Adrenal gland (tissue), 12 donors: ENCODE results near the gene CNNM2. TPM values are rescaled to one million over a fixed set of nuclear protein-coding genes. Genes with fewer than 3 reads are reported as not detected.

Experiments used
- DNase-seq, 7 donors: peaks; one replicate each; pipeline ENCODE4 v3.0.0-alpha.2; 2019 to 2020
- H3K27ac ChIP-seq, 5 donors: fragments of 200-600 bp; sonication (generic) in 4 of 5; 1 replicate in 3 of 5; 2 replicates in 2 of 5; pipeline versions ENCODE4 v1.5.1 to v1.8.0; 2016 to 2020; ENCODE audit warnings: mild to moderate bottlenecking in 1 of 5
- H3K27me3 ChIP-seq: fragments of 200-600 bp; 2 replicates; pipeline ENCODE4 v1.8.0; 2021
- H3K36me3 ChIP-seq, 2 donors: fragments of 200-600 bp; replicated peaks in 1 of 2; 1 replicate in 1 of 2; 2 replicates in 1 of 2; pipeline versions ENCODE4 v1.5.1 to v1.8.0; 2018 to 2022
- H3K4me1 ChIP-seq, 2 donors: fragments of 200-600 bp; replicated peaks in 1 of 2; 1 replicate in 1 of 2; 2 replicates in 1 of 2; pipeline versions ENCODE4 v1.5.1 to v1.8.0; 2018 to 2021
- H3K4me3 ChIP-seq, 4 donors: fragments of 200-600 bp; sonication (generic) in 3 of 4; one replicate each; pipeline ENCODE4 v1.5.1; 2016 to 2018
- H3K9me3 ChIP-seq, 3 donors: fragments of 200-600 bp; sonication (generic) in 1 of 3; replicated peaks in 1 of 3; 1 replicate in 2 of 3; 2 replicates in 1 of 3; pipeline versions ENCODE4 v1.5.1 to v1.8.0; 2016 to 2021
- CTCF ChIP-seq, 6 experiments: fragments of 450-650 bp in 4 of 6; fragments of 200-600 bp in 2 of 6; sonication (generic) in 1 of 6; IDR thresholded peaks; 1 replicate in 5 of 6; 2 replicates in 1 of 6; pipeline versions ENCODE4 v1.5.1 to v1.8.0; 2016 to 2021; ENCODE audit warnings: antibody characterized with exemption in 6 of 6, mild to moderate bottlenecking in 2 of 6, moderate library complexity in 1 of 6
- POLR2A ChIP-seq, 2 donors: fragments of 450-650 bp; IDR thresholded peaks; one replicate each; pipeline ENCODE4 v1.6.1; 2017; ENCODE audit warnings: antibody characterized with exemption in 2 of 2, mild to moderate bottlenecking in 2 of 2, moderate library complexity in 1 of 2
- WGBS, 4 donors: extraction: QIAGEN DNeasy Blood & Tissue Kit in 2 of 4; methylation state at CpG; one replicate each; pipeline versions ENCODE4 v1.1.5 to v1.1.7; 2013 to 2017; 5-methylcytosine and 5-hydroxymethylcytosine counted together
- intact Hi-C, 2 donors: fragments of 100-400 bp; cut with DNase I; formaldehyde crosslinking; loops; one replicate each; pipeline versions ENCODE4 v1.14.1 to v1.15.0; 2022 to 2023
- polyA plus RNA-seq, 3 donors: library from polyadenylated mRNA; stranded (reverse); fragments of 200-250 nt in 2 of 3; fragments of 350-450 nt in 1 of 3; fragmentation: Illumina TruSeq in 1 of 3; extraction: RNeasy Lipid Tissue Mini Kit (QIAGEN cat#74804) in 1 of 3; gene quantifications; one replicate each; pipeline ENCODE4 v1.2.3, GENCODE V29; 2013 to 2014
- total RNA-seq, 9 donors: library from RNA; depleted of rRNA in 4 of 9; stranded (reverse); fragments of >200 nt in 4 of 9; fragments of 120-200 nt in 1 of 9; fragmentation: NEBNext Ultra II Directional in 1 of 9; extraction: Animal tissue kit (Norgen Biotek cat#: 25700) in 1 of 9; gene quantifications; one replicate each; pipeline versions ENCODE4 v1.1.0 to v1.2.4, GENCODE V29; 2013 to 2023
- donor health status: healthy with polysubstance abuse.
- donor health status: Bipolar disorder and iron deficiency.
- donor health status: DM: yes; HTN: yes; CAD: no.
- donor health status: DM: no; HTN: no; CAD: no.
- donor health status: DM: no; HTN: no; CAD: no.
- donor health status: DM: yes; HTN: yes; CAD: no.

Gene CNNM2
- total and polyA plus RNA-seq, 12 donors: 5.4 to 52.0 (median 36.6) TPM

DNA sequence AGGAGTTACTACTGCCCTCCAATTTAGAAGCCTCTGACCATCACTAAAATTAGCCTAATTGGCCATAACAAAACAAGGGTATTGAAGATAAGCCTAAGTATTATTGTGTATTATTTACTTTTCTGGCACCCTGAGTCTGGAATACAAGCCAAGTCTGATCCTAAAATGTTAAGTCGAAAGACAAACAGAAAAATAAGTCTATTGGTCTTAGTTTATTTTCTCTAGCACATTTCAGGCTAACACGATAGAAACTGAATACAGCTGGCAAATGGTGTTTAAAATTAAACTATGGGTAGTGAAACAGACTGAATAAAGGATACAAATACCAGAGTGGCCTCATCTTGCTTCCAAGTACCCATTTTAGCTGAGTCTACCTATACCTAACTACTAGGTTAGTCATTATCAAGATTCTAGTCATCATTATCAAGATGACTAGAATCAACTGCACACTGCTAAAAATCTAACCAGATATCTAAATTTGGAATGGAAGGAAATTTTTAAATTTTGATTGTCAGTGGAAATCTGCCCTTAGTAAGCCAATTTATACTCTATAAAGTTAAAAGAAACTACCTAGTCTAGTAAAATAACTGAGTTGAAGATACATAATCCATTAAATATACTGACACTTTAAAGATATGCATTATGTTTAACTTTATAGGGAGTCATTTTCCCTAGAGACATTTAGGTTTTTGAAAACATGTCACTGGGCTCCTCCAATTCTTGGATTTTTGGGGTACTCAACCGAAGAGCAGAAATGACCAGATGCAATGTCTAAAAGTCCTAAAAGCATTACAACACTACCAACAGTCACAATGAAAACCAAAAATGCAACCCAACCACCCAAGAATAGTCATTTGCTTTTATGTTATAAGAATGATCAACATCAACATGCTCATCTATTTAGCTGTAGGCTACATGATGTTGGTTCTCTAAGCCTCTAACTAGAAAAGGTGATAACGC lies 194.1 kb downstream of the CNNM2 start:
- H3K27ac ChIP-seq: peak overlapping the region in 2 of 5 donors; percentile 41 to 52
- no peaks in the 10 kb centered on the region for H3K9me3 ChIP-seq
- peaks cover 26 to 36% of the 10 kb centered on the region in 2 donors for H3K4me1 ChIP-seq
- TF ChIP-seq CTCF (IDR thresholded peaks at IDR 0.05) (no peak), POLR2A (IDR thresholded peaks at IDR 0.05) (no peak)
- H3K27me3 ChIP-seq: no peaks in the 10 kb centered on the region
- H3K4me3 ChIP-seq: no peak overlapping the region
- 79 to 89% (median 85%) methylated on average over 4 of the region's 4 CpGs for WGBS, 4 donors
- DNase-seq: no peak
- no peaks in the 10 kb centered on the region for H3K36me3 ChIP-seq
- intact Hi-C loops: loop anchor here in 1 of 2 donors (10.0 kb wide), 1 partner anchor 83 kb away; the partner anchor contains the start of gene NT5C2

GRCh38 chr10:103114876-103115275 lies 196.8 kb downstream of the CNNM2 start:
- intact Hi-C loops: loop anchor here in 1 of 2 donors (10.0 kb wide), 1 partner anchor 80 kb away; the partner anchor contains the start of gene NT5C2
- WGBS, 4 donors: 97 to 100% (median 98%) methylated on average over 6 of the region's 6 CpGs
- H3K9me3 ChIP-seq: no peaks in the 10 kb centered on the region
- no peak overlapping the region for H3K4me3 ChIP-seq
- peaks cover 21 to 35% of the 10 kb centered on the region in 2 donors for H3K4me1 ChIP-seq
- DNase-seq: no peak
- H3K36me3 ChIP-seq: no peaks in the 10 kb centered on the region
- H3K27me3 ChIP-seq: no peaks in the 10 kb centered on the region
- TF ChIP-seq CTCF (IDR thresholded peaks at IDR 0.05) (no peak), POLR2A (IDR thresholded peaks at IDR 0.05) (no peak)
- no peak overlapping the region for H3K27ac ChIP-seq

DNA sequence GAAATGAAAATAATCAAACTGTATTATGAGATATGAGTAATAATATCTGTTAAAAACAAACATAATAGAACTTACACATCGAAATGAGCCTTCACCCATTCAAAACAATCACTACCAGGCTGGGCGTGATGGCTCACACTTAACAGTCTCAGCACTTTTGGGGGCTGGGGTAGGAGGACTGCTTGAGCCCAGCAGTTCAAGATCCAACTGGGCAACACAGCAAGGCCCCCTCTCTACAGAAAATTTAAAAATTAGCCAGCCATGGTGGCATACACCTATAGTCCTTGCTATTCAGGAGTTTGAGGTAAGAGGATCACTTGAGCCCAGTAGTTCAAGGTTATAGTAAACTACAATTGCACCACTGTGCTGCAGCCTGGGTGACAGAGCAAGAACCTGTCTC lies 199.2 kb downstream of the CNNM2 start:
- TF ChIP-seq CTCF (IDR thresholded peaks at IDR 0.05) (no peak), POLR2A (IDR thresholded peaks at IDR 0.05) (no peak)
- WGBS, 4 donors: 80 to 98% (median 94%) methylated on average over 2 of the region's 2 CpGs
- H3K9me3 ChIP-seq: no peaks in the 10 kb centered on the region
- DNase-seq: no peak
- intact Hi-C loops: loop anchor here in 1 of 2 donors (10.0 kb wide), 1 partner anchor 78 kb away; the partner anchor contains the start of gene NT5C2
- no peaks in the 10 kb centered on the region for H3K27me3 ChIP-seq
- peaks cover 3 to 32% of the 10 kb centered on the region in 2 donors for H3K4me1 ChIP-seq
- no peak overlapping the region for H3K27ac ChIP-seq
- H3K4me3 ChIP-seq: no peak overlapping the region
- no peaks in the 10 kb centered on the region for H3K36me3 ChIP-seq

- Histone ChIP-seq H3K9me3 (no peaks in the 10 kb centered on the region), H3K27ac (no peak overlapping the region), H3K27me3 (no peaks in the 10 kb centered on the region), H3K36me3 (no peaks in the 10 kb centered on the region), H3K4me3 (no peak overlapping the region), H3K4me1 (peaks cover 5 to 37% of the 10 kb centered on the region in 2 donors)
- 82 to 92% (median 89%) methylated on average over 2 of the region's 2 CpGs for WGBS, 4 donors
- no peak for DNase-seq
- TF ChIP-seq CTCF (IDR thresholded peaks at IDR 0.05): no peak
- no peak for TF ChIP-seq POLR2A (IDR thresholded peaks at IDR 0.05)
- intact Hi-C loops: no loop called here
Observed at GRCh38 chr10:103120546-103120945, 202.5 kb downstream of the CNNM2 start.
